Amniotic stem cell (primary cell): Measurements from ENCODE around the gene RAB11FIP3.

Experiments used
- DNase-seq: peaks from one replicate; lab custom pipeline; 2025; lab: John Stamatoyannopoulos, UW

RAB11FIP3 gene

GRCh38 chr16:554640-555365 lies 129.4 kb downstream of the RAB11FIP3 start:
- no peak for DNase-seq

DNA sequence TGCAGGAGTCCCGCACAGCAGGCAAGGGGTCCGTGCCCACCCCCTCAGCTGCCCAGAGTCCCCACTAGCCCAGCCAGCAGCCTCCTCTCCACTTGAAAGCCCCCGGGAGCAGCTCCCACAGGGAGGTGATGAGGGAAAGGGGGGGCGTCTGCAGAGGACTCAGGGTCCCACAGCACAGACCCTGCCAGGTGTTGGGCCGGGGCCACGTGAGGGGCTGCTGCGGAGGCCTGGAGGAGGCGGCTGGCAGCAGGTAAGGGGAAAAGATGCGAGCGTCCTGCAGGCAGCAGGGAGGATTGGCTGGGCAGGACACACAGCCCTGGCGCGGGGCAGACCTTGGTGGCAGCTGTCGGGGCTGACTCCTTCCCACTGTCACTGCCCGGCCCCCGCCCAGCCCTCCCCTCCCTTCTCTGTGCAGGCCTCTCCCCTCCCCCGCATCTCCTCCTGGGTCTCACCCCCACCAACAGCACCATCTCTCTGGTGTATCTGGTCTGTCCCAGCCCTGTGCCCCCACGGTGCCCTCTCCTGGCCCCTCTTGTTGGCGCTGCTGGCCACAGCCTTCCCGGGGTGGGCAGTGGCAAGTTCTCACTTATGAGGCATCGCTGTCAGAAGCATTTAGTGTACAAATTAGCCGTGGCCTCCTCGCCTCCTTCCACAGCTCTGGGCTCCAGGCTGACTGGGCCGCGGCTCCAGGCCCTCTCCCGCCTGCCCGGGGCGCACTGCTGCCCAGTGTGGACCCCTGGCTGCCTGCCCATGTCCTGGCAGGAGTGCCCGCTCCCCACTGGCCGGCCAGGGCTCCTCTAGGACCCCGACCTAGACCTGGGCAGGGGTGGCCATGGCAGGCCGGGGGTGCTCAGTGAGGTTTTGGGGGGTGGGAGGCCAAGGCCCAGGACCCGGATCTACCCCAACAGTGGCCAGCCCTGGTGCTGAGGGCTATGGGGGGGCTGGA lies 130.4 kb downstream of the RAB11FIP3 start:
- no peak for DNase-seq

- no peak for DNase-seq
Observed at GRCh38 chr16:556474-557173, 131.2 kb downstream of the RAB11FIP3 start.

- no peak for DNase-seq
Observed at GRCh38 chr16:557463-558297, 132.2 kb downstream of the RAB11FIP3 start.

DNA sequence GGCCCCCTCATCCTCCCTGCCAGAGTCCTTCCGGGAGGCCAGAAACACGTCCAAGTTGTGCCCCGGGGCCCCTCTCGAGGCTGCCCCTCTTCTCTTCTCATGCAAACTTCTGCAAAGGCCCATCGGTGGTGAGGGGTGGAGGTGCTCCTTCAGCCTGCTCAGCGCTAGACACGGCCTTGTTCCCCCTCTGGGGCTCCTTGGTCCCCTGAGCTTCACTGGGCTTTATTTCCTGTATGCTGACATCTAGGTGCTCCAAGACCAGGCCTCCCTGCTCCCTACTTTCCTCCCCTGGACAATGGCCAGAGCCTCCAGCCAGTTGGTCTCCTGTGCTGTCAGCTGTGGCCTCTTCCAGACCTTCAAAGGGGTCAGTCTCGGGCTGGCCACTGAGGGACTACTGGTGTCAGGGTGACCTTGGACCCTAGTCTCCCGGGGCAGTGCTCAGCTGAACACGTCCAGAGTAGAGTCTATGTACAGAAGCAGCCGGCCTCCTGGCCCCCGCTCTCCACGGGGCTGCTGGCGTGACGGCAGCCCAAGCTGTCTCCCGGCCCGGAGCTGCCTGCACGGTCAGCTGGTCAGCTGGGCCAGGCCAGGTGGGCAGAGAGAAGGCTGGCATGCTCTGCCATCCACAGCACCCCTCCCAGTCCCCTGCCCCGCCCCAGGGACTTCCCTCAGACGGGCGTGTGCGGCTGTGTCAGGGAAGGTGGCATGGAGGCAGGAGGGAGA lies 133.0 kb downstream of the RAB11FIP3 start:
- DNase-seq = no peak

GRCh38 chr16:559021-559380 lies 133.6 kb downstream of the RAB11FIP3 start:
- no peak for DNase-seq

DNA sequence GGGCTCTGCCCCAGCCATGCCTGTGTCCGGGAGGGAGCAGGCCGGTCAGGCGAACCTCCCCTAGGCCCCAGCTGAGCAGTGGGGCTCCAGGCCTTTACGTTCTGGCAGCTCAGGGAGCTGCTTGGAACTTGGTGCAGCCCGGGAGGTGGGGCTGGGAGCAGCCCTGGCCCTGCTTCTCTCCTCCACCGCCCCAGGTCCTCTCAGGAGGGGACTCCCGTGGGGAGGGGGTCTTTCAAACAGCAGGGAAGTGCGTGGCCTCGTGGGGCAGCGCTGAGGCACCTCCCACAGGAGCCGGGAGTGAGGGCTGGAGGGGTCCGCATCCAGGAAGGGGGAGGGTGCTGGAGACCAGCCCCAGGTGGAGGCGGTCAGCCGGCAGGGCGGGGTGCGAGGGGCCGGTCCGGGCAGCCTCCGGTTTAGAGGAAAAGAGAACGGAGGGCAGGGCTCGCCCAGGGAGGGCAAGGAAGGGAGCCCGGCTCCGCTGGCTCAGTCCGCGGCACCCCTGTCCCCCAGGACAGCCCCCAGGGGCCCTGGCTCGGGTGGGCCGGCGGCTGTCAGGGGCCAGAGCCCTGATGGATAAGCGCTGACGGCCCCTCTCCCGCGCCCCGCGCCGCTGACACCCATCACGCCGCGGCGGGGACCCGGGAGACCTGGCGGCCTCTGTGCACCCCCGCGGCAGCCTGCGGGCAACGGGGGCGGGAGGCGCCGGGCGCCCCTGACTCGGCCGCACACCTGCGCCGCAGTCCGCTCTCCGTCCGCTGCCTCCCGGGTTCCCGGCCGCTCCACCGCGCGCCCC lies 134.2 kb downstream of the RAB11FIP3 start:
- no peak for DNase-seq

- no peak for DNase-seq
Observed at GRCh38 chr16:560204-560700, 134.8 kb downstream of the RAB11FIP3 start, which contains the start of gene PRR35. Gene PRR35, plus strand, starts transcription at chr16:560394. Its CDS starts 2,901 bp downstream, at chr16:563295.

DNA sequence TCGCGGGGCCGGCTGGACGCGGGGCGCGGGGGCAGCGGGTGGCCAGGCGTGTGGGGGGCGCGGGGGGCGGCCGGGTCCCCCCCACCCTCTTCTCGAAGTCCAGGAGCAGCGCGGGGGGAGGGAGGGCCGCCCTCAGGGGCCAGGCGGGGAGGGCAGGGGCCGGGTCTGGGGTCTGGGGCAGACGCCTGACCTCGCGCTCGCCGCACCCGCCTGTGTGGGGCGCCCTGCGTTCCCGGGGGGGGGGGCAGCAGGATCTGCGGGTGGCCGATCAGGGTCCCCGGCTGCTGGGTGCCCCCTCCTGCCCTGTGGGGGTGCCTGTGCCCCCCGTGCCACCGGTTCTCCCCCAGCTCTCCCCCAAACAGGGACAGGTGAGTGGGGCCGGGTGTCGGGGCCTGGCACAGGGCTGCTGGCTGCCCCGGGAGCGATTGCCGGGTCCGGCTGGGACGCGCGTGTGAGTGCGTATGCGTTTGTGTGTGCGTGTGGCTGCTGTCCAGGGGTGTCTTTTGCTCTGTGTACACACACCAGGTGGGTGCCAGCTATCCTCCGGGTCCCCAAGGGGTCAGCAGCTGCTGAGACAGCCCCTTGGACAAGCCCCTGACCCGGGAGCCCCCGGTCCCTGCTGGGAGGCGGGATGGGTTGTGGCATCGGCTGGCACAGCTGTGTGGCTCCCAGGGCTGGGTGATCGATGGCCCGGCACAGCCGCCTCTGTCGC lies 135.4 kb downstream of the RAB11FIP3 start:
- DNase-seq = no peak

DNA sequence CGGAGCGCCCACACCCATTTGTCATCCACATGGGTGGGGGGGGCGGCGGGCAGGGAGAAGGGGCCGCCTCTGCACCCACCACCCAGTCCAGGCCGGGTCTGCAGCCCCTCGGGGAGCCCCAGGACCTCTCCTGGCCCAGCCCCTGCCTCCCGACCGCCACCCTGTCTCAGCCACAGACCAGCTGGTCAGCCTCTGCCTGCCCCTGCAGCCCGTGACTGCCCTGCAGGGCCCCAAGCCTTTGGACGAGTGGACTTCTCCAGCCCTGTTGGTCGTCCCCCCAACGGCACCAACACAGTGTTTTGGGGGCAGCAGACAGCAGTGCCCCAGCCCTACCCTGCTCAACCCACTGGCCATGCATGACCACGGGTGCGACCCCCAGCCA lies 136.0 kb downstream of the RAB11FIP3 start:
- no peak for DNase-seq

DNA sequence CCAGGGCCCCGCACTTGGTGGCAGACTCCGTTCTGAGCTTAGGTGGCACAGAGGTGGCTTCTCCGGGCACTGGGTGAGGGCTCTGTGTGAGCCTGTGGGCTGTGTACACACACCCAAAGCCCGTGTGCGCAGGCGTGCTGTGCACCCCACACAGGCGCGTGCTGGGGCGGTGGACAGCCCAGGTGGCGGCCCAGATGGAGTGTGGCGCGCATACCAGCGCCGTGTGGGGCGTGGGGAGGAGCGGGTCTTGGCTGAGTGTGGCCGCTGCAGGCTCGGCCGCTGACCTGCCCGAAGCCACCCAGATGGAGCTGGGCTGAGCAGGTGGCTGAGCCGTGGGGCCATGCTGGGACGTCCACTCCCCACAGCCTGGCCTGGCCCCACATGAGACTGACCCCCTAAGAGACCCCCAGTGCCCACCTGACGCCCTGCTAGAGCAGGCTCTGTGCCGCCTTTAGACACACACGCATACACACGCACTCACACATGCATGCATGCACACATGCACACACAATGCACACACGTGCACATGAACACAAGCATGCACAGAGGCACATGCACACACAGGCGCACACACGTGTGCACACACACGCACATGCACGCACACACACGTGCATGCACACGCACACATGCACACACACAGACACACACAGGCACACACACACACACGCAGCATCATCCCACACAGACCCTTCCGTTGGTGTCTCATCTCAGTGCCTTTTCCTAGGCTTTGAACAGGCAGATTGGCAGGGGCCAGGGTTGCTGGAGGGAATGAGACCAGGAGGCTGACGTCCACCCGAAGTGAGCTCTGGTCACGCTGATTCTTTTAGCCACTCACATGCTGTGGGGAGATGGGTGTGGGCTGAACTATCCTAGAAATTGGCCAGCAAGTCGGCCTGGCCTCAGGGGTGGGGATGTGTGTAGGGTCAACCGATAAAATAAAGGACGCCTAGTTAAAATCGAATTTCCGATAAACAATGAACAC lies 136.8 kb downstream of the RAB11FIP3 start:
- no peak for DNase-seq

DNA sequence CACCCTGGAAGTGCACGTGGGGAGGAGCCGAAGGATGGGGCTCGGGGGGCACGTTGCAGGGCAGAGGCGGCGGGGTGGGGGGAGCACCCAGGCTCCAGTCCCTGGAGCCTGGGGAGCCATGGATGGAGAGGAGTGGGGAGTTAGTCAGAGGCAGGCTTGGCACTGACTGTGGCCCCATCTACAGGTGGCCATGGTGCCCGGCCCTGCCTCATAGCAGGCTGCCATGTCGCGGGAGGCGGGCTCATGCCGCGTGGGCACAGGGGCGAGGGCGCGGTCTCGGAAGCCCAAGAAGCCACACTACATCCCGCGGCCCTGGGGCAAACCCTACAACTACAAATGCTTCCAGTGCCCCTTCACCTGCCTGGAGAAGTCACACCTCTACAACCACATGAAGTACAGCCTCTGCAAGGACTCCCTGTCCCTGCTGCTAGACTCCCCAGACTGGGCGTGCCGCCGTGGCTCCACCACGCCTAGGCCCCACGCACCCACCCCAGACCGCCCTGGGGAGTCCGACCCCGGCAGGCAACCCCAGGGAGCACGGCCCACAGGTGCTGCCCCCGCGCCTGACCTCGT lies 137.7 kb downstream of the RAB11FIP3 start:
- DNase-seq = no peak

DNA sequence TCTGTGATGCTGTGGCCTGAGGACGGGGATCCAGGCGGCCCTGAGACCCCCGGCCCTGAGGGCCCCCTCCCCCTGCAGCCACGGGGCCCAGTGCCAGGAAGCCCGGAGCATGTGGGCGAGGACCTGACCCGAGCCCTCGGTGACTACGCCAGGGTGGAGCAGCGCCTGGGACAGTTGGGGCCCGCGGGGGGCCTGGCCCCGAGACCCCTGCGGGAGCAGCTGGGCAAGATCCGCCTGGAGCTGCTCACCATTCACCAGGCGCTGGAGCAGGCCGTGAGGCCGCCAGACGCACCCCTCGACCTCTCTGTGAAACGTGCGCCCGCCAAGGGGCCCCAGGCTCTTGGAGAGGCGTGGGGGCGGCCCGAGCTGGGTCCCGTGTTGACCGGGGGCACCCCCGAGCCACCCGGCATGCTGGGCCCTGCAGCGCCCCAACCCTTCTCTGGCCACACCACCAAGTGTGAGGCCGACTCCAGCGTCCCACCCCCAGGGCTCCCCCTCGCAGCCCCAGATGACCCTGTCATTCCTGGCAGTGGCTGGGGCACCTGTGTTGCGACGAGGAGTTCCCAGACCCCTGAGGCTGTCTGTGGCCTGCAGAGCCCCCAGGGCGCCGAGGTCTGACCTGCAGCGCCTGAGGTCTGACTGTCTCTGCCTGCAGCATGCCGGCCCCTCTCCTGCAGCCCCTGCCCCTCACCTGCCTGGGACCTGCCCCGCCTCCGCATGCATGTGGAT lies 139.4 kb downstream of the RAB11FIP3 start:
- DNase-seq = no peak

- DNase-seq = no peak
Observed at GRCh38 chr16:565419-566330, 140.2 kb downstream of the RAB11FIP3 start.

DNA sequence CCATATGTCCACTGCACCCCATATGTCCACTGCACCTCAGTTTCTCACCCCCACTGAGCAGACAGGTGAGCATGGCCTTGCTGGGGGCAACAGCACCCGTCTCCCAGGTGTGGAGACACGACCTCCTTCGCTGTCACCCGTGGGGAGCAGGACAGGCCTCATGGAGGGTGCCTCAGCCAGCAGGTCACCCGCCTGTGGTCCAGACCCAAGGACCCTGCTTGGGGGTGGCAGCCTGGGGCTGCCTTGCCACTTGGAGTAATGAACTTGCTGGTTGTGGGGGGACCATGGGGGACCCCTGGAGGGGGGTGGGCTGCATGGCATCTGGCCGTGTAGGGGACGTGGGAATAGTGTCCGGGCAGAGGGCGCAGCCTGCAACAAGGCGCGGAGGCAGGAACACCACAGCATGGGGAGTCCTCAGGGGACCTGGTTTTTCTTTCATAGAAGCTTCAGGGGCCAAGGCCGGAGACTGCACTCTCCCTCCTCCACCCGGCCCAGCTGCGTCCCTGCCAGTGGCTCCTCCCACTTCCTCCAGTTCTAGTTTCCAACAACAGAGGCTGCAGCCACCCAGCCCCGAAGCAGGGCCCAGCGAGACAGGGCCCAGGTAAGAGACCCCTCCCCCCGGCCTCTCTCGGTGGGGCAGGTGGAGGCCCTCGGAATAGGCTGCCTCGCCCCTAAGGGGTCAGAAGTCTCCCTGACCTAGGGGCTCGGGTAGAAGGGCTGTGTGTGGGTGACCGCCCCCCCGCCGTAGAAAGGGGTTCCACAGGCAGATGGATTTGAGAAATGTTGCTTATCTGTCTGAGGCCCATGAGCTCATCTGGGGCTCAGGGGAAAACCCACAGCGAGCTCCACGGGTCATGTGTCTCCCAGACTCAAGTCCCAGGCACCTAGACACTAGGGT lies 141.3 kb downstream of the RAB11FIP3 start, which contains the start of gene NHLRC4:
TSS of gene NHLRC4 (plus strand) at position 531 of the 898 bp plus-strand sequence. CDS start 1,043 bp downstream, outside the sequence.
- no peak for DNase-seq
